ENCODE results near the gene RHOV.
A peak's percentile ranks its signal among the peaks of the same experiment; 100 is the strongest.
"Not testable (repeated sequence)": the region's sequence is repeated elsewhere in the genome, so short reads cannot be mapped to it uniquely, and the experiment has no call there.

The RHOV gene

GRCh38 chr15:40875991-40876730 lies 2.1 kb upstream of the RHOV start:
- no peak overlapping the region for H3K4me3 ChIP-seq
- DNase-seq (ENCODE audit: low read depth, low spot score): no peak
- no peak overlapping the region for H3K27ac ChIP-seq
- no peak for TF ChIP-seq EZH2 (IDR thresholded peaks at IDR 0.05)
- no peaks in the 10 kb centered on the region for H3K9me3 ChIP-seq (ENCODE audit: low read depth, low read length)
- H3K36me3 ChIP-seq (ENCODE audit: insufficient read depth, low read length): no peaks in the 10 kb centered on the region
- H3K9ac ChIP-seq (ENCODE audit: insufficient read length): no peak overlapping the region

GRCh38 chr15:40872791-40873693 lies 992 bp downstream of the RHOV start:
- peak overlapping the region; percentile 89 for H3K4me3 ChIP-seq
- H3K9ac ChIP-seq (ENCODE audit: insufficient read length): no peak overlapping the region
- H3K36me3 ChIP-seq (ENCODE audit: insufficient read depth, low read length): no peaks in the 10 kb centered on the region
- no peak for TF ChIP-seq FOXP2 (optimal IDR thresholded peaks at IDR 0.05; ENCODE audit: control extremely low read depth, extremely low read length, insufficient read depth)
- DNase-seq (ENCODE audit: low read depth, low spot score): no peak
- H3K27ac ChIP-seq: no peak overlapping the region
- H3K9me3 ChIP-seq (ENCODE audit: low read depth, low read length): no peaks in the 10 kb centered on the region

- Histone ChIP-seq H3K9ac (ENCODE audit: insufficient read length) (no peak overlapping the region), H3K36me3 (ENCODE audit: insufficient read depth, low read length) (no peaks in the 10 kb centered on the region), H3K27ac (no peak overlapping the region), H3K4me3 (no peak overlapping the region), H3K9me3 (ENCODE audit: low read depth, low read length) (no peaks in the 10 kb centered on the region)
- no peak for DNase-seq (ENCODE audit: low read depth, low spot score)
- TF ChIP-seq POLR2AphosphoS5 (IDR thresholded peaks at IDR 0.05; ENCODE audit: borderline replicate concordance, low read depth, low read length) (no peak), EZH2 (IDR thresholded peaks at IDR 0.05) (no peak), FOXP2 (optimal IDR thresholded peaks at IDR 0.05; ENCODE audit: control extremely low read depth, extremely low read length, insufficient read depth) (no peak)
Measured at GRCh38 chr15:40871749-40872617, 2.1 kb downstream of the RHOV start.

- no peak overlapping the region for H3K27ac ChIP-seq
- DNase-seq (ENCODE audit: low read depth, low spot score): no peak
- no peaks in the 10 kb centered on the region for H3K36me3 ChIP-seq (ENCODE audit: insufficient read depth, low read length)
- H3K4me3 ChIP-seq: no peak overlapping the region
- H3K9me3 ChIP-seq (ENCODE audit: low read depth, low read length): no peaks in the 10 kb centered on the region
- no peak overlapping the region for H3K9ac ChIP-seq (ENCODE audit: insufficient read length)
- TF ChIP-seq FOXP2 (optimal IDR thresholded peaks at IDR 0.05; ENCODE audit: control extremely low read depth, extremely low read length, insufficient read depth) (no peak), POLR2AphosphoS5 (IDR thresholded peaks at IDR 0.05; ENCODE audit: borderline replicate concordance, low read depth, low read length) (no peak), EZH2 (IDR thresholded peaks at IDR 0.05) (no peak)
Measured at GRCh38 chr15:40870716-40871115, 3.3 kb downstream of the RHOV start.

GRCh38 chr15:40869686-40870085 lies 4.3 kb downstream of the RHOV start:
- no peak for DNase-seq (ENCODE audit: low read depth, low spot score)
- Histone ChIP-seq H3K36me3 (ENCODE audit: insufficient read depth, low read length) (no peaks in the 10 kb centered on the region), H3K27ac (no peak overlapping the region), H3K9ac (ENCODE audit: insufficient read length) (no peak overlapping the region), H3K4me3 (no peak overlapping the region), H3K9me3 (ENCODE audit: low read depth, low read length) (no peaks in the 10 kb centered on the region)
- TF ChIP-seq POLR2AphosphoS5 (IDR thresholded peaks at IDR 0.05; ENCODE audit: borderline replicate concordance, low read depth, low read length) (no peak), FOXP2 (optimal IDR thresholded peaks at IDR 0.05; ENCODE audit: control extremely low read depth, extremely low read length, insufficient read depth) (no peak), EZH2 (IDR thresholded peaks at IDR 0.05) (no peak)

GRCh38 chr15:40867199-40867598 lies 6.8 kb downstream of the RHOV start:
- H3K4me3 ChIP-seq: no peak overlapping the region
- H3K27ac ChIP-seq: no peak overlapping the region
- H3K36me3 ChIP-seq (ENCODE audit: insufficient read depth, low read length): no peaks in the 10 kb centered on the region
- no peaks in the 10 kb centered on the region for H3K9me3 ChIP-seq (ENCODE audit: low read depth, low read length)
- no peak overlapping the region for H3K9ac ChIP-seq (ENCODE audit: insufficient read length)
- DNase-seq (ENCODE audit: low read depth, low spot score): no peak
- TF ChIP-seq POLR2AphosphoS5 (IDR thresholded peaks at IDR 0.05; ENCODE audit: borderline replicate concordance, low read depth, low read length) (no peak), EZH2 (IDR thresholded peaks at IDR 0.05) (no peak)

- DNase-seq (ENCODE audit: low read depth, low spot score): no peak
- Histone ChIP-seq H3K9me3 (ENCODE audit: low read depth, low read length) (no peaks in the 10 kb centered on the region), H3K27ac (no peak overlapping the region), H3K9ac (ENCODE audit: insufficient read length) (no peak overlapping the region), H3K4me3 (no peak overlapping the region), H3K36me3 (ENCODE audit: insufficient read depth, low read length) (no peaks in the 10 kb centered on the region)
- no peak for TF ChIP-seq FOXP2 (optimal IDR thresholded peaks at IDR 0.05; ENCODE audit: control extremely low read depth, extremely low read length, insufficient read depth)
- TF ChIP-seq EZH2 (IDR thresholded peaks at IDR 0.05): no peak
- TF ChIP-seq POLR2AphosphoS5 (IDR thresholded peaks at IDR 0.05; ENCODE audit: borderline replicate concordance, low read depth, low read length): no peak
Measured at GRCh38 chr15:40863660-40864270, 10.3 kb downstream of the RHOV start.

GRCh38 chr15:40861147-40861546 lies 12.9 kb downstream of the RHOV start:
- not testable (repeated sequence) for H3K27ac ChIP-seq; H3K4me3 ChIP-seq; H3K36me3 ChIP-seq (ENCODE audit: insufficient read depth, low read length); DNase-seq (ENCODE audit: low read depth, low spot score); H3K9me3 ChIP-seq (ENCODE audit: low read depth, low read length); H3K9ac ChIP-seq (ENCODE audit: insufficient read length)

Measured in SK-N-MC (cell line).